T-cell (primary cell): ENCODE measurements around the gene GATA2. TPM values are rescaled to one million over a fixed set of nuclear protein-coding genes. Genes with fewer than 3 reads are reported as not detected.

Source experiments
- ATAC-seq, 4 experiments: fragments of 200-7000 bp in 3 of 4; fragments of 150-1000 bp in 1 of 4; cut with Tn5 transposase; replicated peaks in 1 of 4; 1 replicate in 3 of 4; 2 replicates in 1 of 4; pipeline ENCODE4 v1.10.0; 2021; ENCODE audit warnings: moderate library complexity in 3 of 4, mild to moderate bottlenecking in 2 of 4, moderate number of reproducible peaks in 1 of 4
- CTCF ChIA-PET, 2 donors: fragments of 300-600 bp; sonication (Branson Sonifier 250); formaldehyde crosslinking; loops; one replicate each; lab custom pipeline; 2022; ENCODE audit warnings: antibody characterized with exemption in 2 of 2; lab: Charles Lee
- POLR2A ChIA-PET, 2 donors: fragments of 300-600 bp; sonication (Branson Sonifier 250); formaldehyde crosslinking; loops; one replicate each; lab custom pipeline; 2022; ENCODE audit warnings: antibody characterized with exemption in 2 of 2; lab: Charles Lee
- DNase-seq, 35 experiments: peaks; one replicate each; pipeline versions ENCODE4 v3.0.0 to v3.0.0-alpha.2; 2013 to 2023
- H3K27ac ChIP-seq: one replicate; pipeline ENCODE4 v1.5.1; 2013; ENCODE audit warnings: low read length
- H3K27me3 ChIP-seq, 2 experiments: replicated peaks in 1 of 2; 1 replicate in 1 of 2; 2 replicates in 1 of 2; pipeline versions ENCODE4 v1.6.1 to v1.7.0; 2013; ENCODE audit warnings: low read length in 1 of 2, mixed read lengths in 1 of 2; ENCODE audit not compliant: control insufficient read depth in 2 of 2, insufficient read depth in 2 of 2; ENCODE audit errors: extremely low read depth in 1 of 2
- H3K36me3 ChIP-seq, 2 donors: 1 replicate in 1 of 2; 2 replicates in 1 of 2; pipeline versions ENCODE4 v1.6.1 to v1.7.0; 2013; ENCODE audit warnings: low read length in 1 of 2; ENCODE audit not compliant: control insufficient read depth in 2 of 2, insufficient read depth in 1 of 2; ENCODE audit errors: extremely low read depth in 1 of 2
- H3K4me1 ChIP-seq, 2 experiments: 1 replicate in 1 of 2; 2 replicates in 1 of 2; pipeline versions ENCODE4 v1.6.1 to v1.7.0; 2013; ENCODE audit warnings: low read length in 2 of 2, mixed read lengths in 1 of 2; ENCODE audit not compliant: insufficient read depth in 2 of 2, control insufficient read depth in 1 of 2; ENCODE audit errors: extremely low read depth in 1 of 2
- H3K4me3 ChIP-seq, 2 donors: 1 replicate in 1 of 2; 2 replicates in 1 of 2; pipeline versions ENCODE4 v1.5.1 to v1.7.0; 2013; ENCODE audit warnings: mild to moderate bottlenecking in 2 of 2, low read length in 1 of 2, moderate library complexity in 1 of 2; ENCODE audit not compliant: control insufficient read depth in 1 of 2; ENCODE audit errors: extremely low read depth in 1 of 2
- H3K9me3 ChIP-seq: 2 replicates; pipeline ENCODE4 v1.7.0; 2013
- H3K27ac Mint-ChIP-seq, 2 donors: one replicate each; pipeline ENCODE4 v1.8.0; 2020 to 2021; ENCODE audit warnings: mild to moderate bottlenecking in 2 of 2, mixed read lengths in 2 of 2
- H3K27me3 Mint-ChIP-seq, 2 donors: one replicate each; pipeline ENCODE4 v1.8.0; 2021 to 2022; ENCODE audit warnings: mixed read lengths in 2 of 2
- H3K36me3 Mint-ChIP-seq: one replicate; pipeline ENCODE4 v1.8.0; 2021; ENCODE audit warnings: mixed read lengths
- H3K4me1 Mint-ChIP-seq, 3 donors: one replicate each; pipeline ENCODE4 v1.8.0; 2020 to 2022; ENCODE audit warnings: mixed read lengths in 3 of 3, mild to moderate bottlenecking in 1 of 3
- H3K4me3 Mint-ChIP-seq, 3 donors: one replicate each; pipeline ENCODE4 v1.8.0; 2020 to 2022; ENCODE audit warnings: mild to moderate bottlenecking in 3 of 3, mixed read lengths in 3 of 3, moderate library complexity in 3 of 3
- H3K9me3 Mint-ChIP-seq, 3 donors: one replicate each; pipeline ENCODE4 v1.8.0; 2020 to 2022; ENCODE audit warnings: mixed read lengths in 3 of 3
- WGBS: methylation state at CpG from one replicate; pipeline ENCODE4 v1.1.5; 2013; ENCODE audit warnings: missing lambda C conversion rate; ENCODE audit not compliant: insufficient coverage; 5-methylcytosine and 5-hydroxymethylcytosine counted together
- total RNA-seq, 35 experiments: library from RNA in 6 of 35; stranded (reverse) in 6 of 35; fragments of 120-200 nt in 1 of 35; gene quantifications; one replicate each; pipeline versions ENCODE4 v1.2.1 to v1.2.4 and lab custom pipeline; 2013 to 2026

Gene GATA2
- total RNA-seq, 5 donors from 2014 or later (not counting 1 experiment from before 2014, with no cell fraction given): 0.98 to 4.6 (median 3.5) TPM

DNA sequence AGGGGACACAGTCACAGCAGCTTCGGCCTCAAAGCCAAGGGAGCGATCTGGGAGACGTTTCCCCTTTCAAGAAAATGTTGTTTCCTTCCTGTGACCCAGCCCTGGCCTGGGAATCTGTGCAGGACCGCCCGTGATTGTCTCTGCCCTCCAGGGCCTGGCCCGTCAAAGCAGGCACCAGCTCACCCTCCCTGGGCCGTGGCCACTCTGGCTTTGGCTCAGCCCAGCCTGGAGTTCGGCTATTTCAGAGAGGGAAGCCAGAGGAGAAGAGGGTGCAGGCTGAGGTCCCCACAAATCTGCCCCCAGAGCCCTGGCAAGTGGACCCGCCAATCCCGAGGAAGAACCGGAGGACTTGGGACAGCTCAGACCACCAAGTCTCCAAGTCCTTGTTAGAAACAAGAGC is 12.7 kb downstream of the GATA2 start:
- DNase-seq (no peak), ATAC-seq (no peak)
- Histone ChIP-seq H3K27me3 (peaks cover 0 to 80% of the 10 kb centered on the region in 2 experiments), H3K9me3 (no peaks in the 10 kb centered on the region), H3K4me1 (peaks cover 0 to 17% of the 10 kb centered on the region in 2 experiments), H3K27ac (no peak overlapping the region), H3K36me3 (no peaks in the 10 kb centered on the region), H3K4me3 (no peak overlapping the region)
- POLR2A ChIA-PET: no interaction called here
- peaks cover 41 to 75% of the 10 kb centered on the region in 2 donors for H3K27me3 Mint-ChIP-seq
- no peak overlapping the region for H3K4me3 Mint-ChIP-seq
- peaks cover 13 to 25% (median 18%) of the 10 kb centered on the region in 3 donors for H3K4me1 Mint-ChIP-seq
- H3K27ac Mint-ChIP-seq: no peak overlapping the region
- no peaks in the 10 kb centered on the region for H3K36me3 Mint-ChIP-seq
- CTCF ChIA-PET: no interaction called here
- H3K9me3 Mint-ChIP-seq: no peaks in the 10 kb centered on the region
- 71% methylated on average over 11 of the region's 11 CpGs for whole genome bisulfite sequencing

DNA sequence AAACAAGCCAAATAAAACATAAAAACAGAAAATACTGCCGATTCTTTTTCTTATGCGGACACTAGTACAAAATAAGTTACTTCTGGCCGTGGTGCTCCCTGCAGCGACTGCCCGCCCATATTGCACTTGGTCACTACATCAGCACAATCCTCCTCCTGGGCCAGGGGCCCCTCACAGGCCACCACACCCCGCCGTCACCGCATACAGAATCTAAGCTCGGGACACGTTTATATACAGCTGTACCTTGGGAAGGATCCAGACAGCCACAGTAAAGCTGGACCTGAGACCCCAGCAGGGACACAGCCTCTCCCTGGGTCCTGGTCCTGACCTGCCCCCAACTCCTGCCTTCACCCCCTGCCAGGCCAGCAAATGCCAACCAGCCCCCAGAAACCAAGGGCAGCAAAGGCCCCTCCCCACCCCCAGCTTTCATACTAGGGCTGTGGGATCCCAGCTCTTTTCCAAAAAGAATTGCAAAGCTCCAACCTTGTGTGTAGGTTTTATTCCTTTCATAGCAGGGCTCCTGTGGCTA is 13.4 kb downstream of the GATA2 start:
- POLR2A ChIA-PET: no interaction called here

DNA sequence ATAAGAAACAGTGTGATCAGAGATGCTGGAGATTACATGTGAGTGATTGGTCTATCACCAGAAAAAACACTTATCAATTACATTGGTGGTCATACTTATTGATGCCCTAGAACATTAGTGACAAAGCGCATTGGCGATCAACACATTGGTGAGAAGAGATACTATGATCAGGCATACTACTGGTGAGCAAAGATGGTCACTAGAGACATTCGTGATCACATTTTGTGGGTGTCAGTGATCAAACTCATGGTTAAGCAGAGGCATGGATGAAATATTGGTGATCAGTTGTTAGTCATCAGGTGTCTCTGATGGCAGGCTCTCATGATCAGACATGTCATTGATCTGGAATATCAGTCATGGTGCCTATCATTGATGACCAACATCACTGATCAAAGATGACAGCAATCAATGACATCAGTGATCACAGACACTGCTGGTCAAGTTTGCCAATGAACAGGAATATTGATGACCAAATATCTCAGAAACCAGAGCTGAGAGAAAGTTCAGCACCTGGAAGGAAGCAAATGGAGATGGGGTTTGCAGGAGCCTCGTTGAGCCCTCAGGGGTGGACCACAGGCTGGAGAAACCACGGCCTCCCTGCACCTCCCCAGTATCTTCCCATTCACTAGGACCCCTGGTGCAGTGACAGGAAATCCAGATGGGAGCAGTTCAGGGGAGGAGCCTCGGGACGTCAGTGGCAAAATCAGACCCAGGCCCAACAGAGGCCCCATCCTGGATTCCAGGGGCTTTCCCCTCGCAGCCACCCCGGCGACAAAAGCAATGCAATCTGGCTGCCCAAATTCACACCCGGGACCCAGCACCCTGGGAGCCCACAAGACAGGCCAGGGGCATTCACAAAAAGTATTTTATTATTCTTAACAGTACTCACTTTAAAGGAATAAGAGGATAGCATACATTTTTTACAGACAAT is 14.2 kb downstream of the GATA2 start:
- no peaks in the 10 kb centered on the region for H3K9me3 Mint-ChIP-seq
- ATAC-seq (no peak), DNase-seq (no peak)
- no peak overlapping the region for H3K4me3 Mint-ChIP-seq
- H3K4me1 ChIP-seq: peaks cover 0 to 13% of the 10 kb centered on the region in 2 experiments
- H3K27me3 ChIP-seq: peaks cover 0 to 68% of the 10 kb centered on the region in 2 experiments
- peaks cover 31 to 64% of the 10 kb centered on the region in 2 donors for H3K27me3 Mint-ChIP-seq
- 62% methylated on average over 7 of the region's 11 CpGs for WGBS
- no peak overlapping the region for H3K27ac ChIP-seq
- H3K27ac Mint-ChIP-seq: no peak overlapping the region
- H3K36me3 Mint-ChIP-seq: no peaks in the 10 kb centered on the region
- H3K9me3 ChIP-seq: no peaks in the 10 kb centered on the region
- H3K4me3 ChIP-seq: no peak overlapping the region
- H3K4me1 Mint-ChIP-seq: peaks cover 12 to 17% (median 13%) of the 10 kb centered on the region in 3 donors
- ChIA-PET POLR2A (no interaction called here), CTCF (no interaction called here)
- H3K36me3 ChIP-seq: no peaks in the 10 kb centered on the region

More for the DNA sequence above, 13.4 kb downstream of the GATA2 start:
- Mint-ChIP-seq H3K27ac (no peak overlapping the region), H3K27me3 (peaks cover 35 to 70% of the 10 kb centered on the region in 2 donors), H3K4me3 (no peak overlapping the region), H3K4me1 (peaks cover 13 to 25% (median 15%) of the 10 kb centered on the region in 3 donors), H3K9me3 (no peaks in the 10 kb centered on the region), H3K36me3 (no peaks in the 10 kb centered on the region)
- no peaks in the 10 kb centered on the region for H3K36me3 ChIP-seq
- CTCF ChIA-PET: no interaction called here
- no peak for ATAC-seq
- no peaks in the 10 kb centered on the region for H3K9me3 ChIP-seq
- peaks cover 0 to 17% of the 10 kb centered on the region in 2 experiments for H3K4me1 ChIP-seq
- H3K27me3 ChIP-seq: peaks cover 0 to 75% of the 10 kb centered on the region in 2 experiments
- 91% methylated on average over 10 of the region's 10 CpGs for WGBS
- no peak overlapping the region for H3K4me3 ChIP-seq
- no peak overlapping the region for H3K27ac ChIP-seq
- DNase-seq: no peak

DNA sequence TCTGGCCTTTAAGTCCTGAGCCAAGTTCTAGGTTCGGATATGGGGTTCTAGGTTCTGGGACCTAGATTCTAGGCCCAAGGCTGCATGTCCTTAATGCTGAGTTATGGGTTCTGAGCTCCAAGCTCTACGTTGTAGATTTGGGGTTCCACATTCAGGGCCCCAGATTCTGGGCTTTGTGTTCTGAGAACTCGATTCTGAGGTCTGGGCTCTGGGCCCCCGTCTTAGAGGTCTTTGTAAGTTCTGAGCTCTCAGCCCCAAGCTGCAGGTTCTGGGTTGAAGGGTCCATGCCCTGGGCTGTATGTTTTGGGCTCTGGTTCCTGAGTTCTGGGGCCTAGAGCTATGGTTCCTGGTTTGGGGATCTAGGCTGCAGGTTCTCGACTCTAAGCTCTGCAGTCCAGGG is 16.3 kb downstream of the GATA2 start:
- DNase-seq (no peak), ATAC-seq (no peak)
- Histone ChIP-seq H3K4me3 (no peak overlapping the region), H3K36me3 (no peaks in the 10 kb centered on the region), H3K9me3 (no peaks in the 10 kb centered on the region), H3K27ac (no peak overlapping the region), H3K27me3 (peaks cover 0 to 64% of the 10 kb centered on the region in 2 experiments), H3K4me1 (no peaks in the 10 kb centered on the region)
- H3K27ac Mint-ChIP-seq: no peak overlapping the region
- H3K36me3 Mint-ChIP-seq: no peaks in the 10 kb centered on the region
- ChIA-PET POLR2A (no interaction called here), CTCF (interaction anchor here in 1 of 2 donors (0.6 kb wide), 1 partner anchor 929 kb away, joined by 4 read pairs; no protein-coding TSS in a partner anchor)
- peaks cover 20 to 52% of the 10 kb centered on the region in 2 donors for H3K27me3 Mint-ChIP-seq
- no peak overlapping the region for H3K4me3 Mint-ChIP-seq
- H3K4me1 Mint-ChIP-seq: no peaks in the 10 kb centered on the region
- 45% methylated on average over 4 of the region's 5 CpGs for WGBS
- H3K9me3 Mint-ChIP-seq: no peaks in the 10 kb centered on the region

DNA sequence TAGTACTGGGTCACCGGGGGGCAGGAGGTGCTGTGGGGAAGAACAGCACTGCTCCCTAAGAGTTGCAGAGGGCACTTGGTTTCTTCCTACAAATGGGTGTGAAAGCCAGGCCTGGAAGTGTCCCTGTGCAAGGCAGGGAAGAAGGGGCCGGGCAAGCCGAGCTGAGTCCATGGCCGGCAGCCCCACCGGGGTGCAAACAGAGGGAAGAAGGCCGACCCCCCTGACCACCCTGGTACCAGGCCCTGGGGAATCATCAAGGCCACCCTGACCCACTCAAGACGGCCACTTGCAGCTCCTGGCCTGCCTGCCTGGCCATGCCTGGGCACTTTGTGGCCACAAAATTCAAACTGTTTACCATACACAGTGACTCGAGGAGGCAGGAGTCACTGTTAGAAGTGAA is 17.6 kb downstream of the GATA2 start:
- H3K36me3 Mint-ChIP-seq: no peaks in the 10 kb centered on the region
- ATAC-seq: no peak
- no peaks in the 10 kb centered on the region for H3K4me1 Mint-ChIP-seq
- no peaks in the 10 kb centered on the region for H3K9me3 ChIP-seq
- no peak overlapping the region for H3K4me3 Mint-ChIP-seq
- H3K27me3 ChIP-seq: peaks cover 0 to 51% of the 10 kb centered on the region in 2 experiments
- H3K27me3 Mint-ChIP-seq: peaks cover 21 to 47% of the 10 kb centered on the region in 2 donors
- H3K36me3 ChIP-seq: no peaks in the 10 kb centered on the region
- H3K4me1 ChIP-seq: no peaks in the 10 kb centered on the region
- H3K4me3 ChIP-seq: no peak overlapping the region
- no peak for DNase-seq
- H3K9me3 Mint-ChIP-seq: no peaks in the 10 kb centered on the region
- 97% methylated on average over 5 of the region's 8 CpGs for WGBS
- no peak overlapping the region for H3K27ac ChIP-seq
- no peak overlapping the region for H3K27ac Mint-ChIP-seq
- ChIA-PET POLR2A (no interaction called here), CTCF (no interaction called here)

DNA sequence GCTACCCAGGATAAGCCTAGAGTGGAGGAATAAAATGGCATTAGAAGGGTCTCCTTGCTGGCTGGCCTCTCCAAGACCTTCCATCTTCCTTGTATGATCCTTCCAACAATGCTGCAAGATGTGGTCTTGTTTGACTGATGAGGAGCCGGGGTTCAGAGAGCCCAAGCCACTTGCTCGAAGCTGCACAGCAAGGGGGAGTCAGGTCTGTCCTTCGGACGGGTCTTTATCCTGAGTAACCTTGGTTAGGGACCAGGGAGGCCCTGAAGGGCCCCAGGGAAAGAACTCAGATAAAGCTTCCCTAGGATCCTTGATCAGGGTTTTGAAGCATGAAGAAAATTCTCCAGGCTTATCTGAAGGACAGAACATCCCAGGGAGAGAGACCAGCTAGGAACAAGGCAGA is 19.3 kb downstream of the GATA2 start:
- Histone ChIP-seq H3K27me3 (peaks cover 0 to 44% of the 10 kb centered on the region in 2 experiments), H3K9me3 (no peaks in the 10 kb centered on the region), H3K27ac (no peak overlapping the region), H3K4me3 (no peak overlapping the region), H3K36me3 (no peaks in the 10 kb centered on the region), H3K4me1 (peaks cover 0 to 6% of the 10 kb centered on the region in 2 experiments)
- H3K36me3 Mint-ChIP-seq: no peaks in the 10 kb centered on the region
- ATAC-seq: no peak
- H3K27me3 Mint-ChIP-seq: peaks cover 20 to 33% of the 10 kb centered on the region in 2 donors
- no peak for DNase-seq
- POLR2A ChIA-PET: no interaction called here
- H3K27ac Mint-ChIP-seq: no peak overlapping the region
- CTCF ChIA-PET: no interaction called here
- H3K4me1 Mint-ChIP-seq: no peaks in the 10 kb centered on the region
- WGBS: 72% methylated on average over 3 of the region's 4 CpGs
- no peaks in the 10 kb centered on the region for H3K9me3 Mint-ChIP-seq
- no peak overlapping the region for H3K4me3 Mint-ChIP-seq
